Upper lobe of right lung (tissue), 1 donor: Measurements from ENCODE around the gene PSMC3IP. TPM values are rescaled to one million over a fixed set of nuclear protein-coding genes. Genes with fewer than 3 reads are reported as not detected.
"Not testable (repeated sequence)": the region's sequence is repeated elsewhere in the genome, so short reads cannot be mapped to it uniquely, and the experiment has no call there.

ENCODE experiments used
- ATAC-seq: fragments of 200-7000 bp; cut with Tn5 transposase; one replicate; pipeline ENCODE4 v1.9.1; 2020; ENCODE audit warnings: mild to moderate bottlenecking, moderate library complexity
- DNase-seq: peaks from one replicate; pipeline ENCODE4 v3.0.0-alpha.2; 2020
- H3K27ac ChIP-seq: fragments of 200-600 bp; one replicate; pipeline ENCODE4 v1.8.0; 2022
- H3K27me3 ChIP-seq: fragments of 200-600 bp; one replicate; pipeline ENCODE4 v1.8.0; 2022; ENCODE audit warnings: mild to moderate bottlenecking
- H3K36me3 ChIP-seq: fragments of 200-600 bp; one replicate; pipeline ENCODE4 v1.8.0; 2022
- H3K4me1 ChIP-seq: fragments of 200-600 bp; one replicate; pipeline ENCODE4 v1.8.0; 2022
- H3K4me3 ChIP-seq: fragments of 200-600 bp; one replicate; pipeline ENCODE4 v1.8.0; 2022; ENCODE audit warnings: mild to moderate bottlenecking
- H3K9me3 ChIP-seq: fragments of 200-600 bp; one replicate; pipeline ENCODE4 v1.8.0; 2022
- CTCF ChIP-seq: fragments of 200-600 bp; IDR thresholded peaks from one replicate; pipeline ENCODE4 v1.8.0; 2022; ENCODE audit warnings: antibody characterized with exemption
- intact Hi-C: fragments of 100-400 bp; cut with DNase I; formaldehyde crosslinking; loops from one replicate; pipeline ENCODE4 v1.11.0; 2022
- total RNA-seq: library from RNA; stranded (reverse); fragmentation: NEBNext Ultra II Directional; extraction: Animal tissue kit (Norgen Biotek cat#: 25700); gene quantifications from one replicate; pipeline ENCODE4 v1.2.1, GENCODE V29; 2021
- donor health status: DM: no; HTN: yes; CAD: no; lungs with severe emphysema.

PSMC3IP gene
- total RNA-seq, 1 donor from 2014 or later = 4.2 TPM

GRCh38 chr17:42617956-42618431 is 40.5 kb upstream of the PSMC3IP start:
- no peak overlapping the region for H3K27ac ChIP-seq

GRCh38 chr17:42613699-42614295 is 36.3 kb upstream of the PSMC3IP start:
- no peak for TF ChIP-seq CTCF
- Histone ChIP-seq H3K36me3 (peaks cover 38% of the 10 kb centered on the region), H3K27ac (no peak overlapping the region), H3K9me3 (no peaks in the 10 kb centered on the region), H3K4me1 (peaks cover 13% of the 10 kb centered on the region), H3K4me3 (no peak overlapping the region), H3K27me3 (no peaks in the 10 kb centered on the region)
- DNase-seq (peak; percentile 57), ATAC-seq (no peak)
- intact Hi-C loops = no loop called here

More at GRCh38 chr17:42617956-42618431, 40.5 kb upstream of the PSMC3IP start:
- intact Hi-C loops = no loop called here
- Histone ChIP-seq H3K27me3 (no peaks in the 10 kb centered on the region), H3K36me3 (peaks cover 23% of the 10 kb centered on the region), H3K4me3 (no peak overlapping the region), H3K9me3 (no peaks in the 10 kb centered on the region), H3K4me1 (peaks cover 11% of the 10 kb centered on the region)
- DNase-seq (no peak), ATAC-seq (no peak)
- TF ChIP-seq CTCF = no peak

DNA sequence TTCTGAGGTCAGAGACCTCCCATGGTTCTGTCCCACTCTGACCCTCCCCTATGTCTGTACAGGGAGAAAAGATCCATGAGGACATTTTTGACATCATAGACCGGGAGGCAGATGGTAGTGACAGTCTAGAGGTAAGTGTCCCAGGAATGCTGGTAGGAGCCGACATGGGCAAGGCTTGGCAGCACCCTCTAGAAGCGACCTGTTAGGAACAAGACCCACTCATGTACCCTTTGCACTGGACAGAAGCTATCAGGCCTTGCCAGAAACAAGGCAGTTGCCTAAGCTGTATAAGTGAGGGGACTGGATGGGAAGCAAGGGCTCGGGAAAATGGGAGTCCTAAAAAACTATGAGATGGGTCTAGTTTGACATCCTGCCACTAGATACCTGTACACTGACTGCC is 34.5 kb upstream of the PSMC3IP start:
- DNase-seq (peak; percentile 11), ATAC-seq (no peak)
- H3K27me3 ChIP-seq = no peaks in the 10 kb centered on the region
- no peak overlapping the region for H3K27ac ChIP-seq
- no peak for TF ChIP-seq CTCF
- H3K4me1 ChIP-seq = peaks cover 17% of the 10 kb centered on the region
- no peaks in the 10 kb centered on the region for H3K9me3 ChIP-seq
- intact Hi-C loops = no loop called here
- peaks cover 38% of the 10 kb centered on the region for H3K36me3 ChIP-seq
- no peak overlapping the region for H3K4me3 ChIP-seq

GRCh38 chr17:42609814-42610801 is 32.6 kb upstream of the PSMC3IP start:
- DNase-seq (peak; percentile 35), ATAC-seq (peak; percentile 36)
- Histone ChIP-seq H3K36me3 (peaks cover 32% of the 10 kb centered on the region), H3K4me3 (peak overlapping the region; percentile 94), H3K27ac (peak overlapping the region; percentile 82), H3K4me1 (peaks cover 33% of the 10 kb centered on the region)
- intact Hi-C loops, H3K9me3 ChIP-seq, H3K27me3 ChIP-seq: not testable (repeated sequence)

DNA sequence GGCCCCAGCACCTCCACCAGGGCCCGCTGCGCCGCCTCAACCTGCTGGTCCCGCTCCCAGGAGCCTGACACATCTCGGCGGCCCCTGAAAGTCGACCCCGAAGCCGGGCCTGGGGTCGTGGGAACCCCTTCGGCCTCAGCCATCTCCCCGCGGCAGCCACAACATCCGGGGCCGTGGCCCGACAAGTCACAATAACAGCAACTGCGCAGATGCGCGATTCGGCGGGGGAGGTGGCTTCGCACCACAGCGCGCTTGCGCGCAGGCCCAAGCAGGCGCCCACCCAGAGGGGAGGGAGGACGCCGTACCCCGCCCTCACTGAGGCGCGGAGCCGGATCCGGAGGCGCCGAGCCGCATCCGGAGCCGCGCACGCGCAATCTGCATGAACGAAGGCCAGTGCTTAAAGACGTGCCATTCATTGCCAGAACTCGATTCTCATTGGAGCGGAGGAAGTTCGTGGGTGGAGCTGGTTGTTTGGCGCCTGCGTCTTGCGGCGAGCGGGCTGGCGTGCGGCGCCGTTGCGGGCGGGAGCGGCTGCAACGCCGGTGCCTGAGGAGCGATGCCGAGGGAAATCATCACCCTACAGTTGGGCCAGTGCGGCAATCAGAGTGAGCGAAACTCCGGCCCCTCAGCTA is 31.8 kb upstream of the PSMC3IP start, which contains the start of the genes RETREG3 and TUBG1:
RETREG3 (minus strand) TSS at position 193 of the 632 bp plus-strand sequence; CDS start at position 143, 50 bp downstream.
TUBG1 (plus strand) TSS at position 502 of the 632 bp plus-strand sequence; CDS start at position 557, 55 bp downstream.
- TF ChIP-seq CTCF = peak; percentile 53
- peak within 1 kb of the TSS; percentile 96 for H3K27ac ChIP-seq
- no peaks in the 10 kb centered on the region for H3K9me3 ChIP-seq
- H3K4me3 ChIP-seq = peak within 1 kb of the TSS; percentile 94
- no peaks in the 10 kb centered on the region for H3K27me3 ChIP-seq
- DNase-seq = peak; percentile 100
- peaks cover 26% of the 10 kb centered on the region for H3K36me3 ChIP-seq
- intact Hi-C loops = no loop called here
- peak; percentile 98 for ATAC-seq
- H3K4me1 ChIP-seq = peaks cover 33% of the 10 kb centered on the region
